HG03354 (cell line): ENCODE measurements around the gene CTNNA3.
"Not testable (repeated sequence)": the region's sequence is repeated elsewhere in the genome, so short reads cannot be mapped to it uniquely, and the experiment has no call there.

ENCODE experiments used
- ATAC-seq: cut with Tn5 transposase; IDR thresholded peaks from one replicate; pipeline ENCODE4 v1.9.1; 2021; ENCODE audit warnings: mild to moderate bottlenecking; ENCODE audit not compliant: unreplicated experiment, poor library complexity, severe bottlenecking

The CTNNA3 gene

DNA sequence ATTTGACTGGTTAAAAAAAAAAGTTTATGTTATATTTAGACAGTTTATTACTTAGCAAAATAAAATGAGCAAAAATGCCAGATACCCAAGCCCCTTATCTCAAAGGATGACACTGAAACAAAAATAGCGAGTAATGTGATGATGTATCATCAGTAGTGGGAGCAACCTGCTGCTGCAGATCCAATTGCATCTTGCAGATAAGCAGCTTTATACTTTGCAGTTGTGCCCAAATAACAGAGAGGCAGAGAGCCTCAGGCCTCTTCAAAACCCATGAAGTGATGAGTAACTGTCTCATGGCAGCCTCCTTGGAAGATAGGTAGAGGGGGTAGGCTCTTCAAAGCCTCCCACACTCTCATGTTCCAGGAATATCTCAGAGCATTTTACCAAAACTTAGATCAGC, 1238.4 kb downstream of the CTNNA3 start:
- no peak for ATAC-seq

DNA sequence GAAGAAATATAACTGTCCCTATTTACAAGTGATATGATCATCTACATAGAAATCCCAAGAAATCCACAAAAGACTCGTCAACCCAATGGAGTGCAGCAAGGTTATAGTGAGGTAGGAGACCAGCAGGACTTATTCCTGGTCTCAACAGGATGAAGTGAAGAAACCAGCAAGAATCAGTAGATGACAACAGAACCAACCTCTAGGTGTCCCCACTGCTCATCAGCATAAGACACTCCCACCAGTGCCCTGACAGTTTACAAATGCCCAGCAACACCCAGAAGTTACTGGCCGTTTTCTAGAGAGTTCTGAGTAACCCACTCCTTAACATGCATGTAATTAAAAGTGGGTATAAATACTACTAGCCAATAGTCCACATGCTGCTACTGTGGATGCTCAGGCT, 1240.7 kb downstream of the CTNNA3 start:
- ATAC-seq = no peak

DNA sequence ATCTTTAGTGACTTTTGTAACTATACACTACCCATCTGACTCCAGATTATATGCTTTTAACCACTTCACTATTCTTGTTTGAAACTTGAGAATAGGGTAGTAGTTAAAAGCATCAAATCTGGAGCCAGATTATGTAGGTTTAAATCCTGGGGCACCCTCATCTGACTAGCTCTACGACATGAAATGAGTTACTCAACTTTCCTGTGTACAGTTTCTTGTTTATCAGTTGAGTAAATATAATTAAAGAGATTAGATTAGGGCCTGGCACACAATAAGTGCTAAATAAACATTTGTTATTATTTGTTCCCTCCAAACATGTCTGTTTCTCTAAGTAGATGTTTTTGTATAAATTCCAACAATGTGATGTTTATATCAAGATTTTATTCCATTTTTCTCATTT, 1255.4 kb downstream of the CTNNA3 start:
- no peak for ATAC-seq

DNA sequence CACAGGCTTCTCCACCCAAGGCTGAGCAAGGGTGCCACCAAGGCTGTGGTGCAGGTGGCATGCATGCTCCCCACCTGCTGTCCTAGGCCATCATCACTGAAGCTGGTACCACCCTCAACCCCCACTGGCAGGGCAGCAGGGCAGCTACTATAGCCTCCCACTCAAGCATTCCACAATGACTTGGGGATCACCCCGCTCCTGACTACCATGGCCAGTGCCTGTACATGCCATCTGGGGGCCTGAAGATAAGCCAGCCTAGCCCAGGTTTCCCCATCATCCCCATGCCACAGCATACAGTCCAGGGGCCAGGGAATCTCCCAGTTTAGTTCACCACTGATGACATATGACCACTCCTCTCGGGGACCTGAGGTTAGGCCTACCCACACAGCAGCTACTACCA, 1281.1 kb downstream of the CTNNA3 start:
- no peak for ATAC-seq

DNA sequence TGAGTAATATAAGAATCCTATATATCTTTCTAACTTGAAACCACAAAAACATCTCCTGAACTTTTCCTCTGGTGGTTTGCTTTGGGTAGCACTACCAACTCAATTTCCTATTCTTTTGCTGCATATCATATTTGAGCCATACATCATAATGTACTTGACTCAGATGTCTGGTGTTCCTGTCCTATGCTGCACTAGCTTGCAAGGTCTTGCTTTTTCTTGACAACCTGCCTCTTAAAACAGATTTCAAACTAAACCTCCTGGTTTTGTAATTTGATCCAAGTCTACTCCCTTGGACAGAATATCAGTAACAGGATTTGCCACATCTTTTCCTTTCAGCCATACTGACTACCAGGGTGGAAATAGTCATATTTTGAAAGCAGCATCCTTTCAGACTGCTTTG, 1290.4 kb downstream of the CTNNA3 start:
- no peak for ATAC-seq

DNA sequence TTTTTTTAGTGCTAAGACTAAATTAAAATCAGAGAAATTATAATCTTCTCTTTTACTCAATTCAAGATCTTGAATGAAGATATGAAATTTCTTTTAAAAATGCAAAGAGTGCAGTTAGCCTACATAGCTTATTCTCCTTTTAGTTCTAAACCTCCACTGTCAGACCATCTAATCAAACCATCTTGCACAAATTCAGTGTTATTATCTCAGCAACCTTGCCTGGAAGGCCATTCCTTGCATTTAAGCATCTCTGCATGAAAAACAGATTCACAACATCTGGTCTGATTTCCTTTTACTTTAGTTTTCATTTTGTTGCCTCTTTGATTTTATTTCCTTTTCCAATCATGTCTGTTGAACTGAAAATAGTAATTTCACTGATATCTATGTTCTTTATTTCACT, 1297.3 kb downstream of the CTNNA3 start:
- ATAC-seq = no peak

DNA sequence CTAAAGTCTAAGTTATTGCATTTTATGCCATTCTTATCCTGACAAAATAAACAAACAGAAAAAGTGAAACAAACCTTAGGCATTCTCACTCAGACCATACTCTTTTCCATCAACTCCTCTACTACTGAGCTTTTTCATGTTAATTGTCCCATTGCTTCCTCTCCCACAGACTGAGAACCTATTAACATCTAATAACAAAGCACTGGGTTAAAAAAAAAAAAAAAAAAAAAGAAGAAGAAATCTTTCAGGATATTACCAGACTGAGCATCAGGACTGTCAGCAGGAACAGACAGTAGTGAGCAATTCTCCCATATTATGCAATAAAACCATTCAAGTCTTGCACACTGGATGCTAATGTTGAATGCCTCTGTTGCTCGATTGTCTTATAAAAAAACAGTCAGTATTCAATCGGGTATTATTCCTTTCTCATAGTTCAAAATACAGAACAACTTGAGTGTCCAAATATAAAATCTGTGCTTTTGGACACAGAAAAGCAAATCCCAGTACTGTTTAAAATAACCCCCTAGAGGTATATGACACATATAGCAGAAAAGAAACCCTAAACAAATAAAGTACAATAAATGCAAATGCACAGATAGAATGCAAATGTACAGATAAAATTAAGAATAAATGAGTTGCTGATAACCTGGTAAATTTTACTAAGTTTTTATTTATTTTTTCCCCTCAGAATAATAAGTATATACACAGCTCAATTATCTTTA, 1301.5 kb downstream of the CTNNA3 start:
- no peak for ATAC-seq

DNA sequence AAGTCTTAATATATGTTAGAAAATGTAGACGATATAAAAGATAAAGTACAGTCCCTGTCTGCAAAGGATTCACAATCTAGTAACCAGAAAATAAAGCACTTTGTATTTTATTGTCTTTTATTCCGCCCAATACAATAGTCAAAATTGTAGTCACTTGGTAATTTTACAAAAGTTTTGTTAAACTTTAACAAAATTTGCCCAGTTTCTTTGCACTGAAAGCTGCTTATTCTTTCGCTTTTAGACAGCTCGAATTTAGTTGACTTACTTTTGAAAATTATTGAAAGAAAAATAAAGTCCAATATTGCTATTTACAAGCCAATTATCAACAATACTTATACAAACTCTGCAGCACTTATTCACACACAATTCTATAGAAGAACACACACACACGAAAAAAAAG, 1305.1 kb downstream of the CTNNA3 start:
- no peak for ATAC-seq

DNA sequence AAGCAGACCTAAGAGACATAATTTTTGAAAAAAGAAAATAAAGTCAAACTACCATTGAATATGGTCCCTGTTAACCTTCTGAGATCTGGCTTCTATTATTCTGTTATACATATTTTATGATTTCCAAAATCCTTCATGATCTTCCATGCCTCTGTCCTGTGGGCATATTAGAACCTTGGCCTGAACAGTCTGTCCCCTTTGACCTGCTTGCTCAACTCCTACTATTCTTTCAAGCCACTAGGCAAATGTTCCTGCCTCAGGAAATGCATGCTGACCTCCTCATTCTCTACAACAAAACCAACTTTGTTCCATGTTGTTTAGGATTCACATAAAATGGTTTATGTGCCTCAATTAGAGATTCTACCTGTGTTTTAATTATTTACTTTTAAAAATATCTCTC, 1315.0 kb downstream of the CTNNA3 start:
- no peak for ATAC-seq

DNA sequence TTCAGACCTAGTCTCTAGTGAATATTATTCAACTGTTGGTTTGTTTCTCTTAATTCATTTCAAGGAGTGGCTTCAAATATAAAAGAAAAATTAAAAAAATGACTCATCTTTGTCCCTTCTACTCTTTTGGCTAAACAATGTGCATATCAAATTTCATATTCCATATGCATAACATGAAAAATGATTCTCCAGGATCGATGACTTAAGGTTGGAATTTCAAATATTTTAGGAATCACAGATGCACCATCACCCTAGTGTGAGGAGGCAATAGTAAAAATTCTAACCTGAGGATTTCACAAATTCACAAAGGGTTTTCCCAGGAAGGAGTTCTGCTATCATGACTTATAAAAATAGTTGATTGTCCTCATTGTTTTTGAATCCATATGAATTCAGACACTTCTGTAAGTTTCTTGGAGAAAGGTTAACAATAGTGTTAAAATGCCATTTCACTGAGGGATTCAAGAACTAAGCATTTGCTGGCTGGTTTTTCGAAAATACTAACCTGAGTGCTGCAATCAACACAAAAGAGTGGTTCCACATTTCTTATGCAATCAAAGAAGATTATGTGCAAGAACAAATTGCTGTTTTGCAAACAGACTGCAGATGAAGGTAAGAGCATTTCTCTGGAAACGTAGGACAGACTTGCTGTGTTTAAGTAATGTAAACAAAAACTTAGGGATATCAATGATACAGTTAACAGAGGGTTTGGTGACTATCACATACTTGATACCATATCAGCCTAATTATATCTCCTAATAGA, 1317.7 kb downstream of the CTNNA3 start:
- ATAC-seq = no peak

DNA sequence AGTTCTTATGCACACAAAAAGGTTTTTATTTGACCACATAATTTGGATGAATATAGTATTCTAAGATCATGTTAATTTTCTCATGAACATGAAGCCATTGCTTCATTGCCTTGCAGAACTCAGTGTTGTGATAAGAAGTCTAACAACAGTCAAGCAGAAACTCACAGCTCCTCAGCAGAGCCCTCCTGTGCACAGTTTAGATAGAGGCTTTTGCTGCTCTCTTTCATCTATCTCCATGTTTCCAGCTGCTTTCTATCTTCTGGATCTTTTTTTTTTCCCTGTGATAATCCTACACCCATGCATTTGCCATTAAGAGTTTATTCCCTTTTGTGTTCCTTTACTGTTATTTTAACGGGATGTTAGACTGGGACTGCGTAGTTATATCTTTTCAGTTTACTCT, 1327.8 kb downstream of the CTNNA3 start:
- ATAC-seq = no peak

DNA sequence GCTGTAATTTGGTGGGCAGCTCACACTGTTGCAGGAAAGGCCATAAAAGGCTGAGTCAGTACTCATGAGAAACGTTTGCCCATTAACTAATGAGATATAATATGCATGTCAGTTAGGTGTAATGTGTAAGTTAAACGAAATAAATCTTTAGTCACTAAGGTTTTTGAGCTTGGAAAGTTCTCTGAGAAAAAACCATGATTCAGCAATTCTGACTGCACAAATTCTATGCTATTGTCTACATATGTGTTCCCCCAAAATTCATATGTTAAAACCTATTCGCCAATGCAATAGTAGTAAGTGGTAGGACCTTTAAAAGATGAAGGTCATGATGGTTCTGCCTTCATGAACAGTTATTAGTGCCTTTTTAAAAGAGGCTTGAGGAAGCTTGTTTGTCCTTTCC, 1329.8 kb downstream of the CTNNA3 start:
- ATAC-seq = no peak

DNA sequence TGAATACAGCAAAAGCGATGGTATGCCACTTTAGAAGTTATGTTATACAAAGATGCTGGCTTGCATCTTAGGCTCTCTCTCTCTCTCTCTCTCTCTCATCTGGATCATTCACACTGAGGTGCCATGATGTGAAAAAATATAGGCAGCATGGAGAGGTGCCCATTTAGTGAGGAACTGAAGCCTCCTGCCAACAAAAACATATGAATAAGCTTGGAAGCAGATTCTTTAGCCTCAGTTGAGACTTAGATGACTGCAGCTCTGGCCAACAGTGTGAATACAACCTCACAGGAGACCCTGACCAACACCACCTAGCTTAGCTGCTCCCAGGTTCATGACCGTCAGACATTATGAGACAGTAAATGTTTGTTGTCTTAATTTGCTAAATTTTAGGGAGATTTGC, 1330.3 kb downstream of the CTNNA3 start:
- no peak for ATAC-seq

DNA sequence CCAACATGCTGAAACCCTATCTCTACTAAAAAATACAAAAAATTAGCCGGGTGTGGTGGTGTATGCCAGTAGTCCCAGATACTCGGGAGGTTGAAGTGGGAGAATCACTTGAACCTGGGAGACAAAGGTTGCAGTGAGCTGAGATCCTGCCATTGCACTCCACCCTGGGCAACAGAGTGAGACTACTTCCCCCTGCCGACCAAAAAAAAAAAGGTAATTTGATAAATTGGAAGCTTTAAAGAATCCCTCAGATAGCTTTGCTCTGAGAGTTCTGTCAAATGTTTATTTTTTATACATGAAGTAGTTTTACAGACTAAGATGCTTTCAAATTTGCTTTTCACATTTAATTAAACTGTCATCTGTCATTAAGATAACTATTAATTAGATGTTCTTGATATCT, 1333.5 kb downstream of the CTNNA3 start:
- ATAC-seq = no peak

DNA sequence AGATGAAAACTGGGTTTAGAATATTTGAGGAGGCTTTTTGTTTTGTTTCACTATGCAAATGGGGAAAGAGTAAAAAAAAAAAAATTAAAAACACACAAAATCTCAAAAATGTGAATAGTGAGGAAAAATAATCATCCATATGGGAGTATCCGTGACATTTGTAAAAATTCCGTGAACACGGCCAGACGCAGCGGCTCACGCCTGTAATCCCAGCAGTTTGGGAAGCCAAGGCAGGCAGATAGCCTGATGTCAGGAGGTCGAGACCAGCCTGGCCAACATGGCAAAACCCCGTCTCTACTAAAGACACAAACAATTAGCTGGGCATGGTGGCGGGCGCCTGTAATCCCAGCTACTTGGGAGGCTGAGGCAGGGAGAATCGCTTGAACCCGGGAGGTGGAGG, 1342.2 kb downstream of the CTNNA3 start:
- not testable (repeated sequence) for ATAC-seq

DNA sequence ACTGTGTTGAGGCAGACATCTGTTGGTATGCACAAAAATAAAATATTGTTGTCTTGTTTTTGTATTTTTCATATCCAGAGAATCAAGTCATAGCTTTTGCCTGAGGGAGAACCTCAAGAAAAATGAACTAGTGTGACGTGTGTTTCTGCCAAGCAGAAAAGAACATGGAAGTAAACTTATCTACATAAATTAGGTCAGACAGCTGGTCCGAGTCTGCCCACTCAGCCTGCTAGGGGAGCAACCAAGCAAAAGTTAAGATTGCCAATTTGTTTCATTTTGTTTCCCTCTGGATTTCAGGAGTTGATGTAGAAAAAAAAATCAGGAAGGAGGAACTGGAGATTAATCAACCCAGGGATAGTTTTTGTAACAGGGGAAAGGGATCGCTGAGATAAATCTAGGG, 1342.6 kb downstream of the CTNNA3 start:
- ATAC-seq = no peak

DNA sequence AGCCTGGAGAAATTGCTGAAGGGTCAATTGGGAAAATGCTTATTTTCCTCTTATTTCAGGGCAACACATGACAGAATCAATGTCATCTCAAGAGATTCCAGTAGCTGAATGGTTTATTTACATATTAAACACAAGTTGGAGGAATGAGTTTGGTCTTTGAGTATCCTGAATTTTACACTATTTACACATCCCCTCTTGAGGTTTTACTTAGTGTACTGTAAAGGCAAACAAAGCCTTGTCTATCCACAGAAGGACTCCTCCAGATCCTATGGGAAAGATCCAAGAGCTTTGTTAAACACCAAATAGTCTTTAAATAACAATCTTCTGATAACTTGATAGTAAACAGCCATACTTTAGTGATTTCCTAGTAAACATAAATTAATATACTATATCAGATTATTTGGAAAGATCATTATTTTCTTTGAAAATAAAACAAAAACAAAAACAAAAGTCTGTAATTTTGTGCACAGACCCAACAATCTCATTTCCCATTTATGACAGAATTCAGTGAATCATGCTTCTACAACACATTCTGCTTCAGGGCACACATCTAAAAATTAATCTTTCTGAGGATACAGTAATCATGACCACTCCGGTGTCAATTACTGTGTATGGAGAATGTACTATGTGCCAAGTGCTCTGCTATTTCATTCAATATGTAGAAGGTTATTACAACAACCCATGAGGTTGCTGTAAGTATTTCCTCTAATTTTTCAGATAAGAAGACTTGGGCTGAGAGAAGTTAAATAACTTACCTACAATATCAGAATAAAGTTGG, 1345.2 kb downstream of the CTNNA3 start:
- no peak for ATAC-seq

DNA sequence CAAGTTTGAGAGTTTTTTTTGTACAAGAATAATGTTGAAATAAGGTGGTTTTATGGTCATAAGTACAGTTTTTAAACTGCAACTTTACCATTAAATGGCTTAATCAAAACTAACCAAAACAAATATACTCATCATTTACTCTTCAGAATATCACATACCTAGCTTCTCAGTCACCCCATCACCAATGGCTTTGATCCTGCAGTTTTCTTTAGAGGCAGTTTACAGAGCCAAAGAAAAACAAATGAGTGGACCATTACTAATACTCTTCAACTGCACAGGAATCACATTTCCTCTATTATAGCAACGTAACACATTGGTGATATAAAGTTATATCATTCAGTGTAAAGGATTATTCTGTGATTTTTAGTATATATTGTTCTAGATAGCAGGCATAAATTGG, 1346.3 kb downstream of the CTNNA3 start:
- no peak for ATAC-seq

DNA sequence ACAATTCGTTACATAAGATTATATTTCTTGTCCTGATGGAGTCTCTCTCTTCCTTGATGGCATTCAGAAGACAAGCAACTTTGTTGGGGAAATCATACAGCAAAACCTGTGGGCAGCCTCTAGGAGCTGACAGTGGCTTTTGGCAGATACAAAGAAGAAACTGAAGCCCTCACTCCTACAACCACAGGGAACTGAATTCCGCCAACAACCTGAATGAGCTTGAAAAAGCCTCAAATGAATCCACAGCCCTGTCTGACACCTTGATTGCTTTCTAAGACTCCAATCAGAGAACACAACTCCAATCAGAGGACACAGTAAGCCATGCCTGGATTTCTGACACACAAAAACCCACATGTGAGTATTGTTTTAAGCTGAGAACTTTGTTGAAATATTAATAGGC, 1346.9 kb downstream of the CTNNA3 start:
- ATAC-seq = no peak

DNA sequence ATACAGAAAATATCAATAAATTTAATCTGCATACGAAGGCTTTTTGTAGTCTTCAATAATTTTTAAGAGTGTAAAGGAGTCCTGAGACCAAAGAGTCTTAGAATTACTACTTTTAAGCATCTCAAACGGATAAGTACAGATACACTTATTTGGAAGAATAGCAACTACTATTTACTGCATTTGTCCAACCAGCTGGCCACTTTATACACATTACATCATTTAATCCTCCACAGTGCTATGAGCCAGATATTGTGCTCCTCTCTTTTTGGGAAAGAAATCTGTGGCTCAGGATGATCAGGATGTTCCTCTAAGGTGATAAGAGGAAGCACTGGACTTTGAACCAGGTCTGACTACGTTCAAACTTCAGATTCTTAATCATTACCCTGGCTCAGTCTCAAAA, 1358.8 kb downstream of the CTNNA3 start:
- ATAC-seq = no peak

DNA sequence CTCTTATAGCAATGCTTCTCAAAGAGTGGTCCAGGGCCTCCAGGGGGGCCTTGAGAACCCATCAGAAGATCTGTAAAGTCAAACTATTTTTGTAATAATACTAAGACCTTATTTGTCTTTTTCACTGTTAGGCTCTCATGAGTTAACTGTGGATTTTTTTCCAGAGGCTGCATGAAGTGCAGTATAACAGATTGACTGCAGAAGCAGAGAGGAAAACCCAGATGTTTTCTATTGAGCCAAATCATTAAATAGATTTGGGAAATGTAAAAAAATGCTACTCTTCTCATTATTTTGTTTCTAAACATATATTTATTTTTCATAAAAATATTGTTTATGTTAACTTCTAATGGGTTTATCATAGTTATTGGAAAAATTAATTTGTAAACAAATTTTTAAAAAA, 1359.2 kb downstream of the CTNNA3 start:
- ATAC-seq = no peak
